ENCODE data around the gene MYL6B.
"Not testable (repeated sequence)": the region's sequence is repeated elsewhere in the genome, so short reads cannot be mapped to it uniquely, and the experiment has no call there.

MYL6B gene

DNA sequence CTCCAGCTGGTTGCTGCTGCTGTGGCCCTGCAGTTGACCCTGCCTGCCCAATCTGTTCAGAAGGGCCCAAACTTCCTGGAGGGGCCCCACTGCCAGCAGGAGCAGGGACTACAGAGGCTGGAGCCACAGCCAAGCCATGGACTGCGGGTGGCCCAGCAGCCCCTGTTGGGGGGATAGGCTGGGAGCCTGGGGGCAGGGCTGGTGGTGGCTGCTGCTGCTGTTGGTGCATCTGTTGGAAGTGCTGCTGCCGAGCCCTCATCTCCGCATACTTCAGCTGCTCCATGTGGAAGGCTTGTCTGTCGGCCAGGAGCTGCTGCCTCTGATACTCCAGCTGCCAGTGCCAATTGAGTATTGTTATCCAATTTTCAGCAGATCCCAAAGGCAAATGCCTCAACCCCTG lies 13.0 kb downstream of the MYL6B start:
- DNase-seq (ENCODE audit: low spot score): no peak

- no peak for DNase-seq (ENCODE audit: low spot score)
These were observed 16.9 kb downstream of the MYL6B start for GRCh38 chr12:56169229-56169759.

- no peak for DNase-seq (ENCODE audit: low spot score)
These were observed 20.5 kb downstream of the MYL6B start for GRCh38 chr12:56172839-56173238.

DNA sequence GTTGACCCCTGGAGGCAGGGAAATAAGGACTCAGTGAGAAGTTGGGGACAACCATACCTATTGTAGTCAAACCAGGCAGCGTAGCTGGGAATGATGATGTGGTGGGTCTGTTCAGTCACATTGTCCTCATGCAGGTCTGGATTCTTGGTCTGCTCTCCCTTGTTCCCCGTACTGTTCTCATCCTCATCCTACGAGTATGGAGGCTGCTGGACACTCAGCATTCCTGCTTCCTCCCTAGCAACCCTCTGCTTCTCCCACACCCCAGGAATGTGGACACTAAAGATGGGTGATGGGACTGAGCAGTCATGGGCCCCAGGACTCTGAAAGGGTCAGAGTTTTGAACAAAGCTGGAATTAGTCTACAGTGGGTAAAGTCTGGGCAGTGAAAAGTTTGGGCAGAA lies 26.0 kb downstream of the MYL6B start:
- no peak for DNase-seq (ENCODE audit: low spot score)

- no peak for DNase-seq (ENCODE audit: low spot score)
These were observed 34.6 kb downstream of the MYL6B start for GRCh38 chr12:56186957-56187356.

- DNase-seq (ENCODE audit: low spot score): no peak
These were observed 35.9 kb downstream of the MYL6B start for GRCh38 chr12:56188131-56188777.

DNA sequence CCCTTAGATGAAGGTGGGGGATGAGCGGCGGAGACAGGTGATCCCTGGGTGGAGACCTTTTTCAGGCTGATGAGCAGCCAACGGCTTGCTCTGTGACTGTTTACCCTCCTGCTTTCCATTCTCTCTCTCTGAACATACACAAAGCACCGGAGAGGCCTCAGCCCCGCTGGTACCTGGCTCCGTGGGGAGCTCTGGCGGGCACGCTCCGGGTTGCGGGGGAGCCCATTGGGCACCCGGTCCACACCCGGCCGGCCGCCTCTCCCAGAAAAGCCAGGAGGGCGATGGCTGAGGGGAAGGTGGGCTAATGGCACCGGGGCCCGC lies 36.4 kb downstream of the MYL6B start:
- DNase-seq (ENCODE audit: low spot score): no peak

- peak; percentile 90 for DNase-seq (ENCODE audit: low spot score)
These were observed 36.9 kb downstream of the MYL6B start, which contains the start of gene SMARCC2 for GRCh38 chr12:56189099-56189917. TSS of gene SMARCC2 (minus strand) at chr12:56189483. CDS start at chr12:56189461, 22 bp downstream.

DNA sequence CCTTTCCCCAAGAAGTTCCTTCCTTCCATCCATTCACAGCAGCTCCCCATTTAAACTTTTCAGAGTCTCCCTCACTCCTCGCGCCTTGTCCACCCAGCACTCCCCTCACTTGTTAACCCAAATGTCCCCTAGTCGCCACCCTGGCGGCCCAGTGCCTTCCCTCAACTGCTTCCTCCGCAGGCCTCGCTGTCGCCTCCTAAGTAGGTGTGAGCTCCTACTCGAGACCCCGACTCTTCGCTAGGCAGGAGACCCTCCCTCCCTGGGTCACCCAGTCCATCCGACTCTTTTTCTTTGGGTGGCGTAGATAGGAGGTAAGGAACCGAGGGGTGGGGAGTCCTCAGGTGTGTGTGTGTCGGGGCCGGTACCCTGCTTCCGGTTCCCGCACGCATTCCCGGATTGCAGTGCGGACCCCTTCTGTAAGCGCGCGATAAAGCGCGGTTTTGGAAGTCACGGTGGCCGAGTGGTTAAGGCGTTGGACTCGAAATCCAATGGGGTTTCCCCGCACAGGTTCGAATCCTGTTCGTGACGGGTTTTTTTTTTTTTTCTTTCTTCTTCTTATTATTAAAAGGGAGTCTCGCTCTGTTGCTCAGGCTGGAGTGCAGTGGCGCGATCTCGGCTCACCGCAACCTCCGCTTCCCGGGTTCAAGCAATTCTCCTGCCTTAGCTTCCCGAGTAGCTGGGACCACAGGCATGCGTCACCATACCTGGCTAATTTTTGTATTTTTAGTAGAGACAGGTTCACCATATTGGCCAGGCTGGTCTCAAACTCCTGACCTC lies 37.7 kb downstream of the MYL6B start:
- DNase-seq (ENCODE audit: low spot score): peak; percentile 69

- no peak for DNase-seq (ENCODE audit: low spot score)
These were observed 38.3 kb downstream of the MYL6B start for GRCh38 chr12:56190695-56191155.

- DNase-seq (ENCODE audit: low spot score): no peak
These were observed 40.2 kb downstream of the MYL6B start for GRCh38 chr12:56192582-56192981.

- peak; percentile 71 for DNase-seq (ENCODE audit: low spot score)
These were observed 40.7 kb downstream of the MYL6B start for GRCh38 chr12:56193025-56193578.

- not testable (repeated sequence) for DNase-seq (ENCODE audit: low spot score)
These were observed 44.6 kb downstream of the MYL6B start for GRCh38 chr12:56196818-56197550.

DNA sequence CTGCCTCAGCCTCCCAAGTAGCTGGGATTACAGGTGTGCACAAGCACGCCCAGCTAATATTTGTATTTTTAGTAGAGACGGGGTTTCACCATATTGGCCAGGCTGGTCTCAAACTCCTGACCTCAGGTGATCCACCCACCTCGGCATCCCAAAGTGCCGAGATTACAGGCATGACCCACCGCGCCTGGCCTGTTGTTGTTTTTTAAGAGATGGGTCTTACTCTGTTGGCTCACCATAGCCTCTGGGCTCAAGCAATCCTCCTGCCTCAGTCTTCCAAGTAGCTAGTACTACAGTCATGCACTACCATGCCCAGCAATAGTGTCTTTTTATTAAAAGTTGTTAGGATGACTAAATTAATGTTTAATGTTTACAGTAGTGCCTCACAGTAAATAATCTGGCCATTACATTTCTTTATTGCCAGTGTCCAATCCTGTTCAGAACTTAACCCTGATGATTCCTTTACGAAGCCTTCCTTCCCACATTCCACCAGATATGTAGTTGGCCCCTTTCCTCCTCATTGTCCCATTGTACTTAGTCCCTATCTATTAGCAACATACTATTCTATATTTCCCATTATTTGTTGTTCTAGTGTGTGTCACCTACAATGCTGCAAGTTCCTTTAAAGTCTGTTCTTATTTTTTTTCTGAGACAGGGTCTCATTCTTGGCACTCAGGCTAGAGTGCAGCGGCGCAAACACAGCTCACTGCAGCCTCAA lies 45.7 kb downstream of the MYL6B start:
- no peak for DNase-seq (ENCODE audit: low spot score)

- no peak for DNase-seq (ENCODE audit: low spot score)
These were observed 46.4 kb downstream of the MYL6B start for GRCh38 chr12:56198836-56199235.

DNA sequence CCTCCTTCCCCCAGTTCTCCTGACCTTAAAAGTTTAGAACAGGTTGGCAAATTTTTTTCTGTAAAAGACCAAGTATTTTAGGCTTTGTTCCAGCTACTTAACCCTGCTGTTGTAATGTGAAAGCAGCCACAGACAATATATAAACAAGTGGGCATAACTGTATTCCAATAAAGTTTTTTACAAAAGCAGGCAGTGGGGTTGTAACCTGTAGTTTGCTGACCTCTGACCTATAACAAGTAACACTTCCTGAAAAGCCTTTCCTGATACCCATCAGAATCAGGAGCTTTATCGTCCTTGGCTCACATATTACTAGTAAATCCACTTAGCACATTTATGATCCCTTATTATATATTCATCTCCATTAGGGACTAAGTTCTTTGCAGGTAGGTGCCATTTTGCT lies 50.0 kb downstream of the MYL6B start:
- no peak for DNase-seq (ENCODE audit: low spot score)

GRCh38 chr12:56202838-56203237 lies 50.5 kb downstream of the MYL6B start:
- no peak for DNase-seq (ENCODE audit: low spot score)

GRCh38 chr12:56204275-56204674 lies 51.9 kb downstream of the MYL6B start:
- no peak for DNase-seq (ENCODE audit: low spot score)

GRCh38 chr12:56205445-56205844 lies 53.1 kb downstream of the MYL6B start:
- no peak for DNase-seq (ENCODE audit: low spot score)

DNA sequence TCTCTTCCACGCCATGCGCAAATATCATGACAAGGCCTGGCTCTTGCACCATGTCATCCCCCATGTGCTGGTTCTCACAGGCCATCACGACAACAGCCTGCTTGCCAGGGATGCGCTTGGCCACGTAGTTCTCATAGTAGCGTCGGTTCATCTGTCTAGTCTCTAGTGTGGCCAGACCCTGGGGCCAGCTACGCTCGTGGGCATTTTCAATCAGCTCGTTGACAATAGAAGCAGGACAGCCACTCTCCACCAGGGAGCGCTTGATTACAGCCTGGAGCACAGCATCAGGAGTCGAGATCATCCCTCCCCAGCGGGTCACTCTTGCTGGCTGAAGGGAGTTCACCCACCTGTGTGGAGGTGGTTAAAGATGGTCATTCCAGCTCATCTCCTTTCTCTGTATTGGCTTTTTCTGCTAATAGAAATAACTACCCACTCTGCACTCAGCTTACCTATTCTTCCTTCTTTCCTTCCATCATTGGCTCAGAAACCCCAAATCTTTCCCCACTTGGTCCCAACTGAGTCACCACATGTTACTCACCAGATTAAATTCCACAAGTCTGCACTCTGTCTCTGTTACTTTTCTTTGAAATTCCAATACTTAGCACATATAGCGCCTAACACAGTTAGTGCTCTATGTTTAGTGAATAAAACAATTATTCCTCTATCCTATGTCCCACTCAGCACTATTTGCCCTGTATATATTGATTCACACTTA lies 54.2 kb downstream of the MYL6B start:
- DNase-seq (ENCODE audit: low spot score): no peak

Measured in COLO829 (cell line).